VCaP (cell line): ENCODE data around the gene COX15.
"Not testable (repeated sequence)": the region's sequence is repeated elsewhere in the genome, so short reads cannot be mapped to it uniquely, and the experiment has no call there.

Experiments
- H3K27ac ChIP-seq: fragments of 450-650 bp; 2 replicates; pipeline ENCODE4 v1.5.1; 2017
- CTCF ChIP-seq: fragments of 450-650 bp; conservative IDR thresholded peaks from 2 replicates; pipeline ENCODE4 v1.5.1; 2017; ENCODE audit warnings: mild to moderate bottlenecking, moderate library complexity

COX15 gene

GRCh38 chr10:99754670-99755069 lies 22.7 kb upstream of the COX15 start:
- TF ChIP-seq CTCF: no peak
- no peak overlapping the region for H3K27ac ChIP-seq

GRCh38 chr10:99750641-99751040 lies 18.7 kb upstream of the COX15 start:
- no peak overlapping the region for H3K27ac ChIP-seq
- no peak for TF ChIP-seq CTCF

- H3K27ac ChIP-seq: no peak overlapping the region
- TF ChIP-seq CTCF: no peak
These were observed 17.0 kb upstream of the COX15 start for GRCh38 chr10:99748823-99749451.

GRCh38 chr10:99746166-99746565 lies 14.2 kb upstream of the COX15 start:
- H3K27ac ChIP-seq: not testable (repeated sequence)

- no peak for TF ChIP-seq CTCF
These were observed 11.9 kb upstream of the COX15 start for GRCh38 chr10:99743841-99744240.

GRCh38 chr10:99742701-99743100 lies 10.8 kb upstream of the COX15 start:
- H3K27ac ChIP-seq: no peak overlapping the region
- TF ChIP-seq CTCF: no peak

More at GRCh38 chr10:99743841-99744240, 11.9 kb upstream of the COX15 start:
- H3K27ac ChIP-seq: no peak overlapping the region

GRCh38 chr10:99742254-99742653 lies 10.3 kb upstream of the COX15 start:
- H3K27ac ChIP-seq: no peak overlapping the region
- TF ChIP-seq CTCF: no peak

GRCh38 chr10:99740933-99741559 lies 9.1 kb upstream of the COX15 start:
- H3K27ac ChIP-seq: no peak overlapping the region
- TF ChIP-seq CTCF: no peak
